Mesenteric fat pad (tissue), 1 donor: ENCODE results near the gene ZNF43. TPM values are rescaled to one million over a fixed set of nuclear protein-coding genes. Genes with fewer than 3 reads are reported as not detected.
"Not testable (repeated sequence)": the region's sequence is repeated elsewhere in the genome, so short reads cannot be mapped to it uniquely, and the experiment has no call there.

Experiments used
- DNase-seq: peaks from one replicate; pipeline ENCODE4 v3.0.0-alpha.2; 2020; ENCODE audit warnings: low spot score
- total RNA-seq: library from RNA; stranded (reverse); fragmentation: NEBNext Ultra II Directional; extraction: Animal tissue kit (Norgen Biotek cat#: 25700); gene quantifications from one replicate; pipeline ENCODE4 v1.2.1, GENCODE V29; 2021
- donor health status: DM: yes; HTN: yes; CAD: no.

ZNF43 gene
- total RNA-seq, 1 donor from 2014 or later = 8.7 TPM

DNA sequence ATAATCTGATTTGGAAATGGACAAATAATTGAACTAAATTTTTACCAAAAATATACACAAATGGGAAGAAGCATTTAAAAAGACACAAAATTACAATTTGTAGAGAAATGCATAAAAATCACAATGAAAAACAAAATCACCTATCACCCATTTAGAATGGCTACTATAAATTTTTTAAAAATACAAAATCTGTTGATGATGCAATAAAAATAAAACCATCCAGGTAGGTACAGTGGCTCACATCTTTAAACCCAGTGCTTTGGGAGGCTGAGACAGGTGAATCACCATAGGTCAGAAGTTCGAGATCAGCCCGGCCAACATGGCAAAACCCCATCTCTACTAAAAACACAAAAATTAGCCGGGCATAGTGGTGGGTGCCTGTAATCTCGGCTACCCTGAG, 23.5 kb downstream of the ZNF43 start:
- DNase-seq = no peak

DNA sequence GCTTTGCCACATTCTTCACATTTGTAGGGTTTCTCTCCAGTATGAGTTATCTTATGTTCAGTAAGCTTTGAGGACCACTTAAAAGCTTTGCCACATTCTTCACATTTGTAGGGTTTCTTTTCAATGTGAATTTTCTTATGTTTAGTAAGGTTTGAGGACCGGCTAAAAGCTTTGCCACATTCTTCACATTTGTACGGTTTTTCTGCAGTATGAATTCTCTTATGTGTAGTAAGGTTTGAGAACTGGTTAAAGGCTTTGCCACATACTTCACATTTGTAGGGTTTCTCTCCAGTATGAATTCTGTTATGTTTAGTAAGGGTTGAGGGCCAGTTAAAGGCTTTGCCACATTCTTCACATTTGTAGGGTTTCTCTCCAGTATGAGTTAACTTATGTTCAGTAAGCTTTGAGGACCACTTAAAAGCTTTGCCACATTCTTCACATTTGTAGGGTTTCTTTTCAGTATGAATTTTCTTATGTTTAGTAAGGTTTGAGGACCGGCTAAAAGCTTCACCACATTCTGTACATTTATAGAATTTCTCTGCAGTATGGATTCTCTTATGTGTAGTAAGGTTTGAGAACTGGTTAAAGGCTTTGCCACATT, 27.5 kb downstream of the ZNF43 start:
- not testable (repeated sequence) for DNase-seq

DNA sequence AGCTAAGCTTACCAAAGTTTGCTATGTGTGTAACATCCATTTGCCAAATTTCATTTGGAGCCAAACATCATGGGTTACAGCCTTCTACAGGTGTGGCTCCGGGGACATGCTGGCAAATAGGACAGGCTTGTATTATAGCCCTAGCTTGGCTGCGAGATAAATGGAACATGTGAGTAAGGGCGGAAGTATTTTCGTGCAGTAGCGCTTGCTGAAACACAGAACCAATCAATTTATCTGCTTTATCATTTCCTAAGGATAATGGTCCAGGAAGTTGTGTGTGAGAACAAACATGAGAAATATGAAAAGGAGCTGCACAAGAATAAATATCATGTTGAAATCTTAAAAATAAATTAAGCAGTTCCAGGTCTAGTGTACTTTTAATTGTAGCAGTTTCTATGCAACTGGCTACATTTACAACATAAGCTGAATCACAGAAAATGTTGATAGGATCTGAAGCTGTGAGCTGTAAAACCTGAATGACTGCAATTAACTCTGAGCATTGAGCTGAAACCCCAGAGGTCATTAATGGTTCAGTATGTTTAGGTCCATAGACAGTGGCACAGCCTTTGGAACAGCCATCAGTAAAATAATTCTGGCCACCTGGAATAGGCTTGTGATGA, 46.4 kb downstream of the ZNF43 start:
- no peak for DNase-seq

DNA sequence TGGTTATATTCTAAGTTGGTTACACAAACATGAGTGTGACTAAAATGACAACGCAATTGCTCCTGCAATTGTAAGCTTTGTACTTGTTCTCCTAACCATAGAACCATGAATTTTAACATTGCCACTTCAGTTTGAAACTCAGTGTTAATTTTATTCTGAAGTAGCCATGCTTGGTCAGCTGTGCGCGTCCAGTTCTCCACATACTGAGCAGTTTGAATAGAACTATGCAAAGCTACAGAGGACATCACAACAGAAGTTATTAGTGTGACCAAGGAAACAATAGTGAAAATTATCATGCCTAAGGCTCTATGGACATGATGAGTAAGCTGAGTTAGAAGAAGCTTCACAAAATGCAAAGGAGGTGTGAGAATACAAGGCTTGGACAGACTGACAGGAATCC, 49.0 kb downstream of the ZNF43 start:
- DNase-seq = no peak

DNA sequence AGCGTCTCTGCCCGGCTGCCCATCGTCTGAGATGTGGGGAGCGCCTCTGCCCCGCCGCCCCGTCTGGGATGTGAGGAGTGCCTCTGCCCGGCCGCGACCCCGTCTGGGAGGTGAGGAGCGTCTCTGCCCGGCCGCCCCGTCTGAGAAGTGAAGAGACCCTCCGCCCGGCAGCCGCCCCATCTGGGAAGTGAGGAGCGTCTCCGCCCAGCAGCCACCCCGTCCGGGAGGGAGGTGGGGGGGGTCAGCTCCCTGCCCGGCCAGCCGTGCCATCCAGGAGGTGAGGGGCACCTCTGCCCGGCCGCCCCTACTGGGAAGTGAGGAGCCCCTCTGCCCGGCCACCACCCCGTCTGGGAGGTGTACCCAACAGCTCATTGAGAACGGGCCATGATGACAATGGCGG, 60.2 kb downstream of the ZNF43 start:
- not testable (repeated sequence) for DNase-seq

DNA sequence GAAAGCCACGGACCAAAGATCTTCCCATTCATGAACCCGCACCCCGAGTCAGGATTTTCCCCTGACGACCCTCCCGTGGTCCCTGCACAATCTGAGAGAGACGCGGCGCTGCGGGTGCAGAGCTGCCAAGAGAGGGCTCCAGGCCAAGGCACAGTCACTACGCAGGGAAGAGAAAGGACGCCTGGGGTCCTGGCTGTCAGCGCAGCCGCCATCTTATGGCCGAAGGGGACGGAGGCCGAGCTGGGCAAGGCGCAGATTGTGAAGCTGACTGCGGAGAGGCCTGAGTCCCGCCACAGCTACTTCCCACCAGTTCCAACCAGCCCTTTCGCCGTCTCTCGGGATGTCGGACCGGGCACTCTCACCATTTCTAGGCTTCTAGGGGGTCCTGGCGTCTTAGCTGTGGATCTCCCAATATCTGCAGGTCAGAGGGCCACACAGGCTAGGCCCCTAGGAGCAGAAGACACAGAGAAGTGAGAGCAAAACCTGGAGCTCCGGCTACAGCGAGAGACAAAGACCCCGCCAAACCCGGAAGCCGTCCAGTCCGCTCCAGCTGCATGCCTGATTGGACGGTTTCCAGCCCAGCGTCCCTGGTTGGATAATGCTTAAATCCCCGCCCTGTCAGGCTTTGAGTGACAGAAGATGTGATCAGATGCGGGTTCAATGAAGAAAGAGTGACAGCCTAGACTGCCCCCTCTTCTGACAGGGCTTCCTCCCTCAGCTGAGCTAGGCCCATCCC, 68.7 kb downstream of the ZNF43 start, which contains the start of gene ZNF100:
Gene ZNF100 (minus strand): TSS at position 515 of the 736 bp plus-strand sequence. CDS start 150 bp downstream, at position 365.
- peak; percentile 95 for DNase-seq

DNA sequence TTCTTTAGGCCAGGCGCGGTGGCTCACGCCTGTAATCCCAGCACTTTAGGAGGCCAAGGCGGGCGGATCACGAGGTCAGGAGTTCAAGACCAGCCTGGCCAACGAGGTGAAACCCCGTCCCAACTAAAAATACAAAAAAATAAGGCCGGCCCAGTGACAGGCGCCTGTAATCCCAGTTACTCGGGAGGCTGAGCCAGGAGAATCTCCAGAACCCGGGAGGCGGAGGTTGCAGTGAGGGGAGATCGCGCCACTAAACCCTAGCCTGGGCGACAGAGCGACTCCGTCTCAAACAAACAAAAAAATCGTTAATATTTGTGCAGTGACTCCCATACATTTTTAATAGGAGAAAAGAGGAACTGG, 69.3 kb downstream of the ZNF43 start:
- not testable (repeated sequence) for DNase-seq

DNA sequence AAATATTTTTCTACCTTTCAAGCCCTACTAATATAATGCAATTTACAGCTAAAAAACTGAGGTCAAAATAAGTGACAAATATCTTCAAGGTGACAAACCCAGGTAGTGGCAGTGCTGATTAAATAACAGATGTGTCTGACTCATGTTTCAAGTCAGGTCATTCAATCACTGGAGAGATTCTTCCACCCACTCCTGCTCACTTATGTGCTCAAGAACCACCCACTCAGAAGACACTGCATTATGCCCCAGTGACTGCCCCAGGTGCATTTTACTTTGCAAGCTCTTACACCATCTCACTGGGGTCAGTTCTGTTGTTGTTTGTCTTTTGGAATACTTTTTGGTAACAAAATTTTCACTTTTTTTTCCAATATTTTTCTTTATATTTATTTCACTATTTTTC, 70.8 kb downstream of the ZNF43 start:
- DNase-seq = no peak

DNA sequence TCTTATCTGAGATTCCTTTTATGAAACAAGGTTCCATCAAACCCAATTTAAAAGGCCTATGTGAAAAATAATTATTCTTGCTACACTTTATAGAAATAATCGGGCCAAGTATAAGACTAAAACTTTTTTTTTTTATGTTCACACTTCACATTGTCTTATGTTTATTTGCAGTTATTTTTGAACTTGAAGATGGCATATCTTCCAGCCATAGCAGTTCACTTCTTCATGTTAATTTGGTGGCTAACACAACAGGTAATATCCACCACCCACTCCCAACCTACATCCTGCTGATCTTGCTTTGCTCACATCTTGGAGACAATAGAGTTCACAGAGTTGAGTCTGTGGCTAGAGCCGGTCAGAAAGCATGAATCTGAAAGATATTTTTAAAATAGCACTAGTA, 74.4 kb downstream of the ZNF43 start:
- not testable (repeated sequence) for DNase-seq

DNA sequence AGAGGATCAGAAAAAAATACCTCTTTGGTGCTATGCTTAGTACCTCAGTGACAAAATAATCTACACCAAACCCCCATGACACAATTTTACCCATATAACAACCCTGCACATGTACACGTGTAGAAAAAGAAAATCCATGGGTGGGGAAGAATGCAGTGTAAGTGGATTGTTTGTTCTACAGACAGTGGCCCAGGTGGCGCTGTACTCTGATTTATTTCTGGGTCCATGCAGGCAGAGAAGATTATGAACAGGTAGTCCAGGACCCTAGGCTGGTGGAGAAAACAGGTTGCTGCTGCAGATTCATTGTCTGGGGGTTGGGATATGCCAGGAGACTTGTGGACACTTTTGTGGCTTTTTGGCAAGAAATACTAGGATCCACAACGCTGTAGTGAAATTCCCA, 77.7 kb downstream of the ZNF43 start:
- DNase-seq = no peak

DNA sequence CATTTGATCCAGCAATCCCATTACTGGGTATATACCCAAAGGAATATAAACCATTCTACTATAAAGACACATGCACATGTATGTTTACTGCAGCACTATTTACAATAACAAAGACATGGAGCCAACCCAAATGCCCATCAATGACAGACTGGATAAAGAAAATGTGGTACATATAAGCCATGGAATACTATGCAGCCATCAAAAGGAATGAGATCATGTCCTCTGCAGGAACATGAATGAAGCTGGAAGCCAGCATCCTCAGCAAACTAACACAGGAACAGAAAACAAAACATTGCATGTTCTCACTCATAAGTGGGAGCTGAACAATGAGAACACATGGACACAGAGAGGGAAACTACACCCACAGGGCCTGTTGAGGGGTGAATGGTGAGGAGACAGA, 80.4 kb downstream of the ZNF43 start:
- DNase-seq = not testable (repeated sequence)

Other genes with a start within 250 kb of the ZNF43 start
- 17.7 TPM for gene ZNF100, start 68.6 kb downstream of the ZNF43 start, total RNA-seq
- 5.2 TPM for gene ZNF208, start 174.8 kb upstream of the ZNF43 start, total RNA-seq
- 0.87 TPM for gene ZNF257, start 216.3 kb upstream of the ZNF43 start, total RNA-seq